GM18907 (cell line): ENCODE data around the gene OTUD7B.
A peak's percentile ranks its signal among the peaks of the same experiment; 100 is the strongest.
"Not testable (repeated sequence)": the region's sequence is repeated elsewhere in the genome, so short reads cannot be mapped to it uniquely, and the experiment has no call there.

Source experiments
- ATAC-seq: cut with Tn5 transposase; IDR thresholded peaks from one replicate; pipeline ENCODE4 v1.9.1; 2021; ENCODE audit warnings: mild to moderate bottlenecking, moderate library complexity; ENCODE audit not compliant: unreplicated experiment

OTUD7B gene

GRCh38 chr1:149962039-149962647 is 48.4 kb downstream of the OTUD7B start:
- ATAC-seq, result no peak

GRCh38 chr1:149957548-149957947 is 53.0 kb downstream of the OTUD7B start:
- not testable (repeated sequence) for ATAC-seq

DNA sequence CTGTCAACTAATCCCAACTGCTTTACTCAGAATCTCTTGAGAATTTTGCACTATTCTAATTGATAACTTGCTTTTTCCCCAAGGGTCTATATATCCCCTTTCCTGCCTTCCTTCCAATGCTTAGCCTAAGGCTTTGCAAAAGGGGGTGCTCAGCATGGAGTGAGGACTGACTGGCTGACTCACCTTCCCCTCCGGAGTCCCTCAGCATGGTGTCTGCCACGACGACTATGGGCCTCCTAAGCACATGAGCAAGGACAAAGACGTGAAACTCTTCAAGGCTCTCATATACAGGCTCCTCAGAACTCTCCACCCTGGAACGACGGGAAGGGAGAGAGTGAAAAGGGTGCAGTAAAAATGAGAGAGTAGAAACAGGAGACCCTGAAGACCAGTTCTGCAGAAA is 60.6 kb downstream of the OTUD7B start:
- no peak for ATAC-seq

- no peak for ATAC-seq
Observed at GRCh38 chr1:149945206-149945605, 65.3 kb downstream of the OTUD7B start.

DNA sequence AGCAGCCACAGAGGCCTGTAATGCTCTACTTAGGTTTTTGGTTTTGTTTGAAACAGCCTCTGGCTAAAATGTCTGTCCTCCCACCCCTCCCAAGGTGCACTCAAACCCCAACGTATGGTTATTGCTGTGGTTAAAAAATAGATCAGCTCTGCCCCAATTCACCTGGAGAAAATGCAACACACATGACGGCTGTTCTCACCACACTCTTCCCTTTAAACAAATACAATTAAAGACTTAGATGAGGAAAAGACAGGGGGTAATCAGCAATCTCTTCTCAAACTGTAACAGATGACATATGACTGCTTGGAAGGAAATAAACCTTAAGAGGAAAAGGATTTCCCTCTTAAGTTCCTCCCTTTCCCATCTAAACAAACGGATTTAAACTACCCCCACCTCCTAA is 67.6 kb downstream of the OTUD7B start:
- ATAC-seq, result no peak

DNA sequence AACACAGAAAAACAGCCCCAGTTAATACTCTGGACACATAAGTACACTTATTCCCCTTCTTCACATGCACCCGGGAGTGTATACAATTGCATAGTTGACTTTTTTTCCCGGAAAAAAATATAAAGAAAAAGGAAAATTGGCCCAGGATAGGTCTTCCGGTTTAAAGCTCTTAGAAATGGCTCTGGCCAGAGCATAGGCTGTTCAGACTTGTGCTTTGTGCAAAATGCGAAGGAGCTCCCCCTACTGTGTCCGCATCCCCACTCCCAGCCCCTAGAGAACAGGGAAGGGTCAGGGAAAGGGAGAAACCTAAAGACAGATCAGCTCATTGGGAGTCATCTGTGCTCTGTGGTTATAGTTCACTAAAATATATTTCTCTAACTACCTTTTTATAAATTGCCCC is 68.3 kb downstream of the OTUD7B start:
- ATAC-seq, result no peak

DNA sequence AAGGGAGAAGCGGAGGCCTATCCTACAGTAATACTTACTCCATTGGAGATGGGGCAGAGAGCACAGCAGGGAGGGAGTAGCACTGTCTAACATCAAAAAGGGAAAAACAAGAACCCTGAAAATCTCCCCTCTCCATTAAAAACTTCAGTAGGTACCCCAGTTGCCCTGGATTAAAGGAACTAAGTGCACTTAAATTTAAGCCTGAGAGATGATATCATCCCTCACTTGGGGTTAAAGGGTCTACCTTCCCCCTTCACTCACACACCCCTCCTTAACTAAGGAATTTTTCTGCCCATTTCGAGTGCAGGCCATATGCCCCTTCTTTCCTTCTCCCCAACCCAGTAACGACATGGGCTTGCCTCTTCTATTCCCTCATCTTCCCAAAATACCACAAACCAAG is 70.1 kb downstream of the OTUD7B start:
- no peak for ATAC-seq

DNA sequence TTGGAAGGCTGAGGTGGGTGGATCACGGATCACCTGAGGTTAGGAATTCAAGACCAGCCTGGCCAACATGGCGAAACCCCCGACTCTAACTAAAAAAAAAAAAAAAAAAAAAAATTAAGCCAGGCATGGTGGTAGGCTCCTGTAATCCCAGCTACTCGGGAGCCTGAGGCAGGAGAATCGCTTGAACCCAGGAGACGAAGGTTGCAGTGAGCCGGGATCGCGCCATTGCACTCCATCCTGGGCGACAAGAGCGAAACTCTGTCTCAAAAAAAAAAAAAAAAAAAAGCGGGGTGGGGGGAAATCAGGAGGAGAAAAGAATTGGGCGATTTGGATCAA is 71.9 kb downstream of the OTUD7B start:
- not testable (repeated sequence) for ATAC-seq

DNA sequence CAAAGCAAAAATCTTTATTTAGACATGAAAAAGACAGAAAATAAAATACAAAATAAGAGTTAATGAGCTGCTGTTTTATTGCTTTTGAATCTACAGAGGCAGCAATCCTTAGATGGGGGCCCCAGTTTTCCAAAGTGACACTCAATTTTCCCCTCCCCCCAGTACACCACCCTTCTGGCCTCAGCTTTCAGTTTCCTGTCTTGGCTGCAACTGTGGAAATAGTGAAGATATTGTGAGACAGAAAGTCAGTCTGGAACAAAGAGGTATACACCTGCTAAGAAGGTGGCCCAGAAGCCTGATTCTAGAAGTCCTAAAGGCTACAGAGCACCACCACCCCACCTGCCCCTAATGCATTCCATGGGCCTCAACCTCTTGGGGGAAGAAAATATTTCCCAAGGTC is 72.8 kb downstream of the OTUD7B start:
- ATAC-seq, result no peak

DNA sequence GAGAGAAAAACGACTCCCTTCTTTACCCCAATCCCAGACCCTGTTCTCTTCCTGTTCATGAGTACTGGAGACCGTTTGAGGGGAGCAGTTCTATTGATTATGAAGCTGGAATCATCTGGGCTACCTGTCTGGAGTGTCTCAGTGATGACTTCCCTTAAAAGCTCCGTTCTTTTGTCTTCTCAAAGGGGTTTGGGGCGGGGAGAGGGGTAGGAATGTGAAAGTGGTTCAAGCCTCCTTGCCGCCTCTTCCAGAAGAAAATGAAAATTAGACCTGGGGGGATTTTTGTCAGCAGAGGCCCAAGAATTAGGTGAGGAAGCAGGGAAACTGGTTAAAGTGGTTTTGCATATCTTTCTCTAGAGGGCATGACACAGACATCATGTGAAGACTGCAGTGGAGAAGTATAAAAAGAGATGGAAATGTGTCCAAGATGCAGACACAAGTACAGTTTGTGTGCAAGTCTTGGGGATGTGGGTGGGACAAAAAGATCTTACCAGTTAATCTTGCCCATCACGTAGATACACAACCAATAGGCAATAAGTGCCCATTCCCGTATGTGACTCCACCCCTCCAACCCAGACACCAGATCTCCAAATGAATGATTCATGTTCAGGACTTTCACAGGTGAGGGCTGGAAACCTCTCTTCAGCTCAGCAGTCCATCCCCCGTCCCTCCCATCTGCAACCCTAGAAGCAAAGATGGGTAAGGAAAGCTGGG is 73.4 kb downstream of the OTUD7B start:
- ATAC-seq, result no peak

- ATAC-seq, result no peak
Observed at GRCh38 chr1:149936170-149936991, 74.1 kb downstream of the OTUD7B start, which contains the start of gene MTMR11. MTMR11 (minus strand) TSS chr1:149936879; CDS start chr1:149936647, 232 bp downstream.

- no peak for ATAC-seq
Observed at GRCh38 chr1:149934356-149934755, 76.2 kb downstream of the OTUD7B start.

DNA sequence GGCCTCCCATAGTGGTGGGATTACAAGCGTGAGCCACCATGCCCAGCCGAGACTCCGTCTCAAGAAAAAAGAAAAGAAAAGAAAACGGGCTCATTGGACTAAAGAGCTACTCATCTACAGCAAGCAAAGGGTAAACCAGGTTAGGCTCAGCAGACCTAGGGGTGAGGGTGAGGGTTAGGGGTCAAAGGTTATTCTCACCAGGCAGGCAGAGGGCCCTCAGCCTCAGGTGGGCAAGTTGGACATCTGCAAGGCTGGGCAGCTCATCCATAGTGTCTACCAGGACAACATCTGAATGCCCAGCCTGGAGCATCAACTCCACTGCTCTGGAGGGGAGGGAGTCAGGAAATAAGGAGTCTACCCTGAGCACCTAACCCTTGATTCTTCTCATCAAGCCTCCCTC is 77.3 kb downstream of the OTUD7B start:
- ATAC-seq, result no peak

DNA sequence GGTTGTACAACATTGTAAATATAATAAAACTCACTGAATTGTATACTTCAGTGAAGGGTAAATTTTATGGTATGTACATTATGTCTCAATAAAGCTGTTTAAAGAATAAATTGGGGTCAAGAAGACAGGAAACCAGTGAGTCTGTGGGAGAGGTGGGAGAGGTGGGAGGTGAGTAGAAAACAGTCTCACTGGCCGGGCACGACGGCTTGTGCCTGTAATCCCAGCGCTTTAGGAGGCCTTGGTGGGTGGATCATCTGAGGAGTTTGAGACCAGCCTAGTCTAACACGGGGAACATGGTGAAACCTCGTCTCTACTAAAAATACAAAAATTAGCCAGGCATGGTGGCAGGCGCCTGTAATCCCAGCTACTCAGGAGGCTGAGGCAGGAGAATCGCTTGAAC is 78.1 kb downstream of the OTUD7B start:
- no peak for ATAC-seq

GRCh38 chr1:149931212-149931790 is 79.2 kb downstream of the OTUD7B start:
- ATAC-seq, result no peak

- ATAC-seq, result no peak
Observed at GRCh38 chr1:149929856-149930255, 80.7 kb downstream of the OTUD7B start.

- ATAC-seq, result no peak
Observed at GRCh38 chr1:149928401-149928724, 82.2 kb downstream of the OTUD7B start.

DNA sequence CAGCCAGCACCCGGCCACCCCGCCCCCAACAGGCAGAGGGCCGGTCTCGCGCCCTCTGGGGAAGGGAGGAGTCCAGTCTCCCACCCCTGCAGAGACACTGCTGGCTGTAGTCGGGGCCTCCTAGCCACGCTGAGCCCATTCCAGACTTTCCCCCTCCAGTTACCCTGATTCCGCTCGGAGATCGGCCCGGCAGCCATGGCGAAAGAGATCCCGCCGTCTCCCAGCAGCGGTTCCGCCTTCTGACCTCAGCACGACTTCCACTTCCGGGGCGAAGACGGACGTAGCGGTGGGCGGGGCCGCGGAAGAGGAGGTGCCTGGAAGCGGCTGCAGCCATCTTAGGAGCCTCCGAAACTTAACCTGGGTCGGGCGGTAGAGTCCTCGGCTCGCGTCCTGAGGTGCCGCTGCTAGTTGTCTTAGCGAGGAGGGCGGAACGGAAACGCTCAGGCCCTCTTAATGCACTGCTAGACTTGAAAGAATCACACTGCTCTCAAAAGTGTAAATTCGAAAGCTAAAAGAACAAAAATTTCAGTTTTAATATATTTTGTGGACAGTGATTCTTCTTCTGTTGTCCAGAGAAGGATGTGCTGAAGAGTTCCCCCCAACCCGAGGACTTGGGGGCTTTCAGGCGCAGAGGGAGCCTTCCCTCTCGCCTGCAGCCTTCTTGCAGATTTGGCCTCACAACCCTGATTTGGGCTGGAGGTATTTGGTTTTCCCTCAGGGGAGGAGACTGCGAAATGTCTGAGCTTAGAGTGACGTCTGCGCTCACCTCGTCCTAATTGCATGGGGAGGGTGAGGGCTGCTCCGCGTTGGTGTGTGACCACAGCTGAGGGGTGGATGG is 82.7 kb downstream of the OTUD7B start, which contains the start of gene SF3B4:
SF3B4 (minus strand) TSS at position 241 of the 838 bp plus-strand sequence; CDS start at position 197, 44 bp downstream.
- peak; percentile 92 for ATAC-seq

DNA sequence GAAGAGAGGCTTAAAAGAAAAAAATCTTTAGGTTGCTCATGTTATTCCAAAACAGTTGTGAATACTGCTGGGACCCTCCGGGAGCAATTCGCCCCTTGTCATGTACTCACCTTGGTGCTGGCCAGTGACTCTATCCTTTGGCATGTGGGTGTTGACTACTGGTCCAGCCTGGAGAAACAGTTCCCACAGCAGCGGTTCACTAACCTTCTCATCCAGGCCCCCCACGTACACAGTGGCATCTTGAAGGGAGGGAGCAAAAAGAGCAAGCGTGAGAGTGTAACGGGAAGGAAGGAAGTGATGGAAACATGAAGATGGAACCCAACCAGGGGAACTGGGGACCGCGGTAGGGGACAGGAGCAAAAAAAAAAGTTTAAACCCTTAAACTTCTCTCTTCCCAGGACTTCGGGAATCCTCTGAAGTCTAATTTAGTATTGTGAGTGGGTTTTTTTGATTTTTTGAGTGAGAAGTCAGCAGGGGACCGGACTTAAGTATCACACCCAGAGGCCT is 83.4 kb downstream of the OTUD7B start:
- no peak for ATAC-seq

GRCh38 chr1:149926296-149926695 is 84.2 kb downstream of the OTUD7B start:
- no peak for ATAC-seq
